H1 (cell line): ENCODE measurements around the gene GDPD5. TPM values are rescaled to one million over a fixed set of nuclear protein-coding genes. Genes with fewer than 3 reads are reported as not detected.

Source experiments
- RFX5 ChIP-seq: IDR thresholded peaks from 2 replicates; pipeline ENCODE4 v1.6.1; 2011; ENCODE audit warnings: low read depth, low read length, improper control_type of control experiment, borderline replicate concordance
- SIX5 ChIP-seq: IDR thresholded peaks from 2 replicates; pipeline ENCODE4 v1.6.1; 2011; ENCODE audit warnings: mild to moderate bottlenecking, low read depth, low read length
- TBP ChIP-seq: IDR thresholded peaks from 2 replicates; pipeline ENCODE4 v1.6.1; 2011; ENCODE audit warnings: low read depth, low read length, improper control_type of control experiment
- polyA plus RNA-seq, 7 experiments: library from polyadenylated mRNA; depleted of rRNA in 3 of 7; stranded (reverse) in 5 of 7; unstranded in 2 of 7; fragments of >200 nt in 5 of 7; fragments of 200-250 nt in 2 of 7; gene quantifications; 1 replicate in 5 of 7; 2 replicates in 1 of 7; 4 replicates in 1 of 7; pipeline versions ENCODE4 v1.2.1 to v1.2.3, GENCODE V29; 2011 to 2013; ENCODE audit warnings: missing spikeins in 2 of 7, mixed read lengths in 2 of 7
- total RNA-seq: library from RNA; stranded (reverse); fragmentation: NEBNext Ultra II Directional; extraction: Animal tissue kit (Norgen Biotek cat#: 25700); gene quantifications from 2 replicates; pipeline ENCODE4 v1.2.1, GENCODE V29; 2021

The GDPD5 gene
- total and polyA plus RNA-seq, 2 of the 8 experiments (the other 6 are each of a cell fraction or from before 2014, with no cell fraction given), result 7.8 to 8.6 TPM

GRCh38 chr11:75471176-75471973 is 54.4 kb downstream of the GDPD5 start (continued):
- no peak for TF ChIP-seq RFX5
- TF ChIP-seq TBP, result no peak
- TF ChIP-seq SIX5, result no peak
- TF ChIP-seq, all 59 proteins: peak for 0
